ENCODE data around the gene MBP. TPM values are rescaled to one million over a fixed set of nuclear protein-coding genes. Genes with fewer than 3 reads are reported as not detected.
A peak's percentile ranks its signal among the peaks of the same experiment; 100 is the strongest.

MBP gene
- total RNA-seq, 2 experiments from 2014 or later = 38.9 to 40.4 TPM

- intact Hi-C loops (cut with micrococcal nuclease) = loop anchor here (1.0 to 10.0 kb wide), 8 partner anchors 16 to 278 kb away; partner anchors contain the start of gene ZNF236
- Mint-ChIP-seq H3K4me1 (ENCODE audit: low read depth) (peaks cover 96% of the 10 kb centered on the region), H3K4me3 (peak overlapping the region; percentile 72), H3K9me3 (peaks cover 3% of the 10 kb centered on the region), H3K27me3 (no peaks in the 10 kb centered on the region), H3K27ac (peak overlapping the region; percentile 100), H3K36me3 (peaks cover 51% of the 10 kb centered on the region)
- CTCF ChIA-PET = interaction anchor here (0.8 to 3.8 kb wide), 9 partner anchors 19 to 102 kb away, joined by 3 to 23 read pairs (median 6); partner anchors contain the start of gene MBP
- no peak for DNase-seq
- POLR2A ChIA-PET = interaction anchor here (1.1 to 3.1 kb wide), 7 partner anchors 21 to 48 kb away, joined by 3 to 68 read pairs (median 20); no protein-coding TSS in a partner anchor
Measured at GRCh38 chr18:77102259-77103040, 30.1 kb downstream of the MBP start.

GRCh38 chr18:77101410-77102258 lies 30.9 kb downstream of the MBP start:
- Mint-ChIP-seq H3K27ac (peak overlapping the region; percentile 100), H3K4me1 (ENCODE audit: low read depth) (peaks cover 94% of the 10 kb centered on the region), H3K36me3 (peaks cover 52% of the 10 kb centered on the region), H3K9me3 (peaks cover 3% of the 10 kb centered on the region), H3K4me3 (peak overlapping the region; percentile 72), H3K27me3 (no peaks in the 10 kb centered on the region)
- intact Hi-C loops (cut with micrococcal nuclease) = loop anchor here (1.0 to 10.0 kb wide), 9 partner anchors 15 to 277 kb away; partner anchors contain the start of gene ZNF236
- DNase-seq = peak; percentile 82
- ChIA-PET CTCF (interaction anchor here (0.8 to 3.8 kb wide), 9 partner anchors 20 to 102 kb away, joined by 3 to 23 read pairs (median 6); partner anchors contain the start of gene MBP), POLR2A (interaction anchor here (1.1 to 3.1 kb wide), 7 partner anchors 22 to 47 kb away, joined by 3 to 68 read pairs (median 20); no protein-coding TSS in a partner anchor)

GRCh38 chr18:77100751-77101355 lies 31.7 kb downstream of the MBP start:
- H3K4me1 Mint-ChIP-seq (ENCODE audit: low read depth) = peaks cover 93% of the 10 kb centered on the region
- peak; percentile 69 for DNase-seq
- intact Hi-C loops (cut with micrococcal nuclease) = loop anchor here (1.0 to 10.0 kb wide), 4 partner anchors 7 to 276 kb away; partner anchors contain the start of gene ZNF236
- ChIA-PET POLR2A (interaction anchor here (0.8 to 3.1 kb wide), 6 partner anchors 23 to 46 kb away, joined by 3 to 68 read pairs (median 22); no protein-coding TSS in a partner anchor), CTCF (interaction anchor here (0.9 to 3.8 kb wide), 8 partner anchors 21 to 111 kb away, joined by 3 to 23 read pairs (median 3); partner anchors contain the start of gene MBP)
- no peaks in the 10 kb centered on the region for H3K27me3 Mint-ChIP-seq
- peak overlapping the region; percentile 72 for H3K4me3 Mint-ChIP-seq
- peak overlapping the region; percentile 100 for H3K27ac Mint-ChIP-seq
- H3K9me3 Mint-ChIP-seq = no peaks in the 10 kb centered on the region
- H3K36me3 Mint-ChIP-seq = peaks cover 55% of the 10 kb centered on the region

GRCh38 chr18:77099485-77100370 lies 32.9 kb downstream of the MBP start:
- no peaks in the 10 kb centered on the region for H3K9me3 Mint-ChIP-seq
- peak overlapping the region; percentile 100 for H3K27ac Mint-ChIP-seq
- peaks cover 93% of the 10 kb centered on the region for H3K4me1 Mint-ChIP-seq (ENCODE audit: low read depth)
- intact Hi-C loops (cut with micrococcal nuclease) = loop anchor here (1.0 to 10.0 kb wide), 3 partner anchors 9 to 275 kb away; partner anchors contain the start of gene ZNF236
- H3K4me3 Mint-ChIP-seq = peak overlapping the region; percentile 35
- no peaks in the 10 kb centered on the region for H3K27me3 Mint-ChIP-seq
- ChIA-PET CTCF (interaction anchor here (0.5 to 3.8 kb wide), 3 partner anchors 31 to 112 kb away, joined by 3 to 23 read pairs (median 3); no protein-coding TSS in a partner anchor), POLR2A (interaction anchor here (0.7 to 3.1 kb wide), 4 partner anchors 29 to 45 kb away, joined by 3 to 68 read pairs (median 3); no protein-coding TSS in a partner anchor)
- peaks cover 56% of the 10 kb centered on the region for H3K36me3 Mint-ChIP-seq
- DNase-seq = peak; percentile 50

- Mint-ChIP-seq H3K9me3 (no peaks in the 10 kb centered on the region), H3K4me1 (ENCODE audit: low read depth) (peaks cover 90% of the 10 kb centered on the region), H3K36me3 (peaks cover 49% of the 10 kb centered on the region), H3K4me3 (peak overlapping the region; percentile 5), H3K27ac (peak overlapping the region; percentile 100), H3K27me3 (no peaks in the 10 kb centered on the region)
- DNase-seq = no peak
- ChIA-PET POLR2A (interaction anchor here (0.7 to 1.3 kb wide), 2 partner anchors 28 to 30 kb away, joined by 3 read pairs; no protein-coding TSS in a partner anchor), CTCF (interaction anchor here (1.0 to 2.2 kb wide), 2 partner anchors 25 to 39 kb away, joined by 3 to 7 read pairs; no protein-coding TSS in a partner anchor)
- intact Hi-C loops (cut with micrococcal nuclease) = no loop called here
Measured at GRCh38 chr18:77098538-77099174, 33.9 kb downstream of the MBP start.

DNA sequence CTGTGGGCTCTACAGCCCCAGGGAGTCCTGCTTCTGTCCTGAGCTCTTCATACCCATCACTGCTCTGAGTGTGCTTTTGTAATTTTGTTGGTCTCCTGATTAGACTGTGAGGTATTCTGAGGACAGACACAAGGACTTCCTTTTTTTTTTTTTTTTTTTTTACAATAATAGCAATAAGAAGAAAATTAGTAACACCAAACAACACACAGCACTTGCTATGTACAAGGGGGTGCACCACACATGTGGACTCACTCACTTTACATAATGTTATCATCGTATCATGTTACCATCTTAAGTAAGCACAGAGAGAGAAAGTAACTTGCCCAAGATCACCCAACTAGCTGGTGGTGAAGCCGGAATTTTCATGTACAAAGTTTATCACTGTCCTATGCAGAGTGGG lies 34.6 kb downstream of the MBP start:
- Mint-ChIP-seq H3K9me3 (no peaks in the 10 kb centered on the region), H3K27ac (no peak overlapping the region), H3K27me3 (no peaks in the 10 kb centered on the region), H3K4me1 (ENCODE audit: low read depth) (peaks cover 88% of the 10 kb centered on the region), H3K4me3 (no peak overlapping the region), H3K36me3 (peaks cover 43% of the 10 kb centered on the region)
- no peak for DNase-seq
- POLR2A ChIA-PET = no interaction called here
- intact Hi-C loops (cut with micrococcal nuclease) = no loop called here
- CTCF ChIA-PET = interaction anchor here (1.0 to 2.2 kb wide), 2 partner anchors 24 to 39 kb away, joined by 3 to 7 read pairs; no protein-coding TSS in a partner anchor

DNA sequence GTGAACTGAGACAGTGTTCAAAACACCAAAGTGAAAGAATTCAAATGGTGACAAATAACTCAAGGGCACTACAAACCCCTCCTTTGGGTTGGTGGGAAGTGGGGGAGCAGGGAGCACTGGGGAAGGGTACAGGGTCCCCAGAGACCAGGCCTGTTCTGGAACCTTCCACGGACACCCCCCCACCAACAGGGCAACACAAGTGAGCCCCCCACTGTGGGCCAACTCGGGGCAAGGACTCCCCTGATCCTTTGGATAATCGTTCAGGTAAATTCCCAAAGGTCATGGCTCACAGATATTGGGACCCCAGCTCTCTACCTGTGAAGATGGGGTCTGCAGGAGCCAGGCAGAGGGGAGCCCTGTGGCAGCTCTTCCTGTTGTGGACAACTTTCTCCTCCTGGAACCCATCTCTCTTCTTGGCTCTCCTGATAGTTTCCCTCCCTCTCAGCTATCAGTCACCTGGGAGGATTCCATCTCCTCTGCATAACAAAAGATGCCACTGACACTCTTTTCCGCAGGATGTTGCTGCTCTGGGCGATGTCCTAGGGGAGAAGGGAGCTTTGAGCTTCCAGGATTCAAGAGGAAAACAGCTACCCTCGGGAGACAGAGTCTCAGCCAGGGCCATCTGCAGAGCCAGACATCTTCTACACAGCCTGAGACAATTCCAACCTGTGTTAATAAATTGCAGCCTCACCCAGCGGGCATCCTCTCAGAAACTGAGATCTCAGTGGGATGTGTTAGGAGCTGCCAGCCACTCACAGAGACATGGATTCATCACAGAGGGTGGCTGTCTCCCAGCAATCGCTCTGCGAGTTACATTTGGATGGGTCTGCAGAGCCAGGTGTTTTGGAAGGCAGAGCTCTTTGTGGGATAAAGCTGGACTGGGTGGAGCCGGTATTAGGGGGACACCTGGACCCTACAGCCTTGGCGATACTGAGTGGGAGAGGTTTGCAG lies 35.4 kb downstream of the MBP start:
- H3K27me3 Mint-ChIP-seq = no peaks in the 10 kb centered on the region
- intact Hi-C loops (cut with micrococcal nuclease) = no loop called here
- H3K9me3 Mint-ChIP-seq = no peaks in the 10 kb centered on the region
- H3K4me3 Mint-ChIP-seq = no peak overlapping the region
- CTCF ChIA-PET = interaction anchor here (0.9 to 2.2 kb wide), 7 partner anchors 13 to 294 kb away, joined by 3 to 7 read pairs (median 4); no protein-coding TSS in a partner anchor
- peak overlapping the region; percentile 9 for H3K27ac Mint-ChIP-seq
- H3K36me3 Mint-ChIP-seq = peaks cover 46% of the 10 kb centered on the region
- POLR2A ChIA-PET = interaction anchor here (0.6 to 1.1 kb wide), 2 partner anchors 34 to 111 kb away, joined by 3 read pairs; no protein-coding TSS in a partner anchor
- H3K4me1 Mint-ChIP-seq (ENCODE audit: low read depth) = peaks cover 90% of the 10 kb centered on the region
- peak; percentile 8 for DNase-seq

DNA sequence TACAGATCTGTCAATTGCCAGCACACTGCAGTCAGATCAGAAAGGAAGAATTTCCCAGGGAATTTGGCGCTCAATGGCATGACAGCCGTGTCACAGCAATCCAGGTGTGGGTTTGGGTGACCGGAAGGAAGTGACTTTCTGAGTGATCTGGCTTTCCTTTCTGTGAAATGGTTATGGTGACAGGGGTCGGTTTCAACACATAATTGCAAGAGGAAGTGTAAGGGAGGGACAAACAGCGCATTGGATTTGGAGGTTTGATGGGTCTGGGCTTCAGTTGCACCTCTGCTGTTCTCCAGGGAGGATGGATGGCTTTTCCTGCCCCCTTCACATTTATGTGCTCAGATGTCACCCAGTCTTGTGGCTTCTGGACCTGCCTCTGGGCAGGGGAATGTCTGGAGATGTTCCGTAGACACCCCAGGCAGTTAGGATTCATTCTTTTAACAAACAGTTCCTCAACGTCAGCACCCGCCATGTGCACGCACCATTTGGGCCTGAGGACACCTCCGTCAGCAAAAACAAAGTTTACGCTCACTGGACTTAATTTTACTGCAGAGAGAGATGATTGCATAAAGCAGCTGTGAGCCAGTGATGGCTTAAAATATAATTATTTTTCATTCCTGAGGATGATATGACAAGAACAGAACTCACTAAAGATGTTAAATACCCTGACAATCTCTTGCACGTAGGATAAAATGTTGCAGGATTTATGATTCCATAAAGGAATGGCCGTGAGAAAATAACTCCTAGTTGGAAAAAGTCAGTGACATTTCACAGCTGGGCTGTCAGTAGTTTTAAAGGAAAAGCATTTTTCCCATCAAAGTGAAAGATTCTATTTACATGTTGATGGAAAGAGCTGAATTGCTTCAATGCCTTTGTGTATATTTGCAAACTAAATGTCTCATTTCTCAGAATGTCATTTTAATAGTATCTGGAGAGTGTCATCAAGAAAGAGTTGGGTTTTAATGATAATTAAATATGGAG lies 36.9 kb downstream of the MBP start:
- CTCF ChIA-PET = interaction anchor here (0.9 to 1.2 kb wide), 3 partner anchors 12 to 112 kb away, joined by 3 to 4 read pairs (median 3); no protein-coding TSS in a partner anchor
- intact Hi-C loops (cut with micrococcal nuclease) = no loop called here
- DNase-seq = peak; percentile 7
- H3K4me1 Mint-ChIP-seq (ENCODE audit: low read depth) = peaks cover 82% of the 10 kb centered on the region
- no peaks in the 10 kb centered on the region for H3K27me3 Mint-ChIP-seq
- H3K9me3 Mint-ChIP-seq = no peaks in the 10 kb centered on the region
- no peak overlapping the region for H3K4me3 Mint-ChIP-seq
- peak overlapping the region; percentile 59 for H3K27ac Mint-ChIP-seq
- POLR2A ChIA-PET = no interaction called here
- peaks cover 47% of the 10 kb centered on the region for H3K36me3 Mint-ChIP-seq

Measured in activated CD4-positive, alpha-beta memory T cell treated with anti-CD3 and anti-CD28 coated beads for 36 hours (primary cell).